Prostate gland (tissue), 2 donors: ENCODE results near the gene TMEM91.

Experiments
- CTCF ChIP-seq, 4 experiments: fragments of 200-600 bp in 2 of 4; fragments of 450-650 bp in 2 of 4; sonication (generic) in 2 of 4; IDR thresholded peaks; 1 replicate in 3 of 4; 2 replicates in 1 of 4; pipeline ENCODE4 v1.5.1; 2016 to 2019; ENCODE audit warnings: antibody characterized with exemption in 4 of 4, mild to moderate bottlenecking in 2 of 4, moderate library complexity in 2 of 4
- POLR2A ChIP-seq: fragments of 450-650 bp; IDR thresholded peaks from one replicate; pipeline ENCODE4 v1.6.1; 2016; ENCODE audit warnings: antibody characterized with exemption, mild to moderate bottlenecking
- POLR2AphosphoS5 ChIP-seq: sonication (generic); formaldehyde crosslinking; IDR thresholded peaks from one replicate; pipeline ENCODE4 v1.6.1; 2017; ENCODE audit warnings: antibody characterized with exemption

- TF ChIP-seq POLR2AphosphoS5 (peak; percentile 87), CTCF (IDR thresholded peaks at IDR 0.05) (no peak), POLR2A (peak; percentile 94)
These were observed 50.8 kb downstream of the TMEM91 start, which contains the start of gene B3GNT8 for GRCh38 chr19:41426952-41427646.
